ENCODE results near the gene NID1.

Gene NID1

GRCh38 chr1:236063919-236064673 lies 794 bp downstream of the NID1 start:
- Histone ChIP-seq H3K27ac (ENCODE audit: low read depth, low read length) (no peak overlapping the region), H3K9me3 (ENCODE audit: control insufficient read depth, insufficient read depth, low read length) (no peaks in the 10 kb centered on the region), H3K9ac (ENCODE audit: low read depth, low read length) (0 out of 2 replicates have a peak overlapping the region, but pooled peaks have one; percentile 6), H3K36me3 (ENCODE audit: control insufficient read depth, insufficient read depth, low read length) (no peaks in the 10 kb centered on the region), H3K27me3 (ENCODE audit: control insufficient read depth, insufficient read depth, low read length) (peaks cover 46% of the 10 kb centered on the region), H3K4me1 (ENCODE audit: control insufficient read depth, insufficient read depth, low read length) (peaks cover 11% of the 10 kb centered on the region), H3K4me3 (ENCODE audit: low read depth, low read length) (peak overlapping the region; percentile 76)

DNA sequence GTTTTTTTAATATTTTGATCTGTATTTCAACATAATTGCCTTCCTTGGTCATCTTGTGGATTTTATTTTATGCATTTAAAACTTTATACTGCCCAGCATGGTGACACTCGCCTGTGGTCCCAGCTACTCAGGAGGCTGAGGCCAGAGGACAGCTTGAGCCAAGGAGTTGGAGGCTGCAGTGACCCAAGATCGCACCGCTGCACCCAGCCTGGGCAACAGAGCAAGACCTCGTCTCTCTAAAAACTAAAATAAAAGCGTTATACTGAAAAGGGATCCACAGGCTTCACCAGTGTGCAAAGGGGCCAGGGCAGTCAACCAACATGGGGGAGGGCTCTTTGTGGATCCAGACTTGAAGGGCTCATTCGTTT lies 1.4 kb downstream of the NID1 start:
- Histone ChIP-seq H3K27ac (ENCODE audit: low read depth, low read length) (no peak overlapping the region), H3K9ac (ENCODE audit: low read depth, low read length) (no peak overlapping the region)

GRCh38 chr1:236060286-236060685 lies 4.6 kb downstream of the NID1 start:
- Histone ChIP-seq H3K27me3 (ENCODE audit: control insufficient read depth, insufficient read depth, low read length) (peaks cover 20% of the 10 kb centered on the region), H3K4me3 (ENCODE audit: low read depth, low read length) (no peak overlapping the region), H3K27ac (ENCODE audit: low read depth, low read length) (no peak overlapping the region), H3K4me1 (ENCODE audit: control insufficient read depth, insufficient read depth, low read length) (peaks cover 15% of the 10 kb centered on the region), H3K9me3 (ENCODE audit: control insufficient read depth, insufficient read depth, low read length) (no peaks in the 10 kb centered on the region), H3K9ac (ENCODE audit: low read depth, low read length) (no peak overlapping the region), H3K36me3 (ENCODE audit: control insufficient read depth, insufficient read depth, low read length) (no peaks in the 10 kb centered on the region)

More for the DNA sequence above, 1.4 kb downstream of the NID1 start:
- Histone ChIP-seq H3K27me3 (ENCODE audit: control insufficient read depth, insufficient read depth, low read length) (peaks cover 46% of the 10 kb centered on the region), H3K36me3 (ENCODE audit: control insufficient read depth, insufficient read depth, low read length) (no peaks in the 10 kb centered on the region), H3K4me3 (ENCODE audit: low read depth, low read length) (peak overlapping the region; percentile 76), H3K4me1 (ENCODE audit: control insufficient read depth, insufficient read depth, low read length) (peaks cover 16% of the 10 kb centered on the region), H3K9me3 (ENCODE audit: control insufficient read depth, insufficient read depth, low read length) (no peaks in the 10 kb centered on the region)

GRCh38 chr1:236059011-236059410 lies 5.9 kb downstream of the NID1 start:
- Histone ChIP-seq H3K27ac (ENCODE audit: low read depth, low read length) (no peak overlapping the region), H3K27me3 (ENCODE audit: control insufficient read depth, insufficient read depth, low read length) (peaks cover 9% of the 10 kb centered on the region), H3K9ac (ENCODE audit: low read depth, low read length) (no peak overlapping the region), H3K36me3 (ENCODE audit: control insufficient read depth, insufficient read depth, low read length) (no peaks in the 10 kb centered on the region), H3K4me1 (ENCODE audit: control insufficient read depth, insufficient read depth, low read length) (peaks cover 15% of the 10 kb centered on the region), H3K4me3 (ENCODE audit: low read depth, low read length) (no peak overlapping the region), H3K9me3 (ENCODE audit: control insufficient read depth, insufficient read depth, low read length) (no peaks in the 10 kb centered on the region)

DNA sequence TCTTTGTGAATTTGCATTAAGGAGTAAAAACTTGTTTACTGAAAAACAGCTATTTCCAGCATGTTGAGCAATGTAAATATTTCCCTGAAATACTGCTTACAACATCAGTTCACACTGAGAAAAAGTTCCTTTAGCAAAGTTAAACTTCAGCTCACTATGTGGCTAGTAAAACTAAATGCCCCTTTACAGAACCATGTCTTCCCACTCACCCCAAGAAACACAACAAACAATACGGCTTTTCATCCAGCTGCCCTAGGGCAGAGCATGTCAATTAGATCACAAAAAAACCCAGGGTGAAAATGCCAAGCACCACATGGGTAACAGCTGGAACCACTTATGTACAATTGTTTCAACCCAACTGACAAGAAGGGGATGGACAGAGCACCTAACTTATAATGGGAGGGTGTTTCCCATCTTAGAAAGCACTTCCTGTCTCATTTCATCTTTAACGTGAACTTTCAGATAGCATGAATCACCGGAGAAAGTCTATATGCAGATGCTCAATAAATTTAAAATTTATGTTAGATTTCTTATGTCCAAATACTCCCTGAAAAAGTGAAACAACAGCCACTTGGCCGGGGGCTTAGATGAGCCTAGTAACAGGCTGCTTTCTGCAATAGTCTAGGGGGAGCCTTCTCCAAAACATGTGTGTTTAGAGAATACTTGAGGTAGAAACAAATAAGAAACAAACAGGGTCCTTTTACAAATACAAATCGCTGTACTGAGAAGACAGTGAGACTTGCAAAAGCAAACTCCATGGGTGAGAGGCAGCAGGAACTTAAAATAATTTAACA lies 6.6 kb downstream of the NID1 start:
- no peak overlapping the region for H3K9ac ChIP-seq (ENCODE audit: low read depth, low read length)
- H3K4me1 ChIP-seq (ENCODE audit: control insufficient read depth, insufficient read depth, low read length), result peaks cover 15% of the 10 kb centered on the region
- no peaks in the 10 kb centered on the region for H3K9me3 ChIP-seq (ENCODE audit: control insufficient read depth, insufficient read depth, low read length)
- H3K4me3 ChIP-seq (ENCODE audit: low read depth, low read length), result peak overlapping the region; percentile 0; the same call in 1 of the 2 replicates
- H3K27ac ChIP-seq (ENCODE audit: low read depth, low read length), result no peak overlapping the region
- H3K36me3 ChIP-seq (ENCODE audit: control insufficient read depth, insufficient read depth, low read length), result no peaks in the 10 kb centered on the region
- peaks cover 3% of the 10 kb centered on the region for H3K27me3 ChIP-seq (ENCODE audit: control insufficient read depth, insufficient read depth, low read length)

GRCh38 chr1:236057546-236057945 lies 7.3 kb downstream of the NID1 start:
- Histone ChIP-seq H3K36me3 (ENCODE audit: control insufficient read depth, insufficient read depth, low read length) (no peaks in the 10 kb centered on the region), H3K27ac (ENCODE audit: low read depth, low read length) (no peak overlapping the region), H3K4me1 (ENCODE audit: control insufficient read depth, insufficient read depth, low read length) (peaks cover 15% of the 10 kb centered on the region), H3K4me3 (ENCODE audit: low read depth, low read length) (peak overlapping the region; percentile 0; the same call in 1 of the 2 replicates), H3K27me3 (ENCODE audit: control insufficient read depth, insufficient read depth, low read length) (no peaks in the 10 kb centered on the region), H3K9ac (ENCODE audit: low read depth, low read length) (no peak overlapping the region), H3K9me3 (ENCODE audit: control insufficient read depth, insufficient read depth, low read length) (no peaks in the 10 kb centered on the region)

- no peak overlapping the region for H3K9ac ChIP-seq (ENCODE audit: low read depth, low read length)
- no peak overlapping the region for H3K4me3 ChIP-seq (ENCODE audit: low read depth, low read length)
- H3K27me3 ChIP-seq (ENCODE audit: control insufficient read depth, insufficient read depth, low read length), result no peaks in the 10 kb centered on the region
- no peaks in the 10 kb centered on the region for H3K36me3 ChIP-seq (ENCODE audit: control insufficient read depth, insufficient read depth, low read length)
- H3K27ac ChIP-seq (ENCODE audit: low read depth, low read length), result no peak overlapping the region
- H3K9me3 ChIP-seq (ENCODE audit: control insufficient read depth, insufficient read depth, low read length), result no peaks in the 10 kb centered on the region
- H3K4me1 ChIP-seq (ENCODE audit: control insufficient read depth, insufficient read depth, low read length), result 0 out of 2 replicates have a peak, but pooled peaks cover 3% of the 10 kb centered on the region
Observed at GRCh38 chr1:236052232-236052993, 12.5 kb downstream of the NID1 start.

DNA sequence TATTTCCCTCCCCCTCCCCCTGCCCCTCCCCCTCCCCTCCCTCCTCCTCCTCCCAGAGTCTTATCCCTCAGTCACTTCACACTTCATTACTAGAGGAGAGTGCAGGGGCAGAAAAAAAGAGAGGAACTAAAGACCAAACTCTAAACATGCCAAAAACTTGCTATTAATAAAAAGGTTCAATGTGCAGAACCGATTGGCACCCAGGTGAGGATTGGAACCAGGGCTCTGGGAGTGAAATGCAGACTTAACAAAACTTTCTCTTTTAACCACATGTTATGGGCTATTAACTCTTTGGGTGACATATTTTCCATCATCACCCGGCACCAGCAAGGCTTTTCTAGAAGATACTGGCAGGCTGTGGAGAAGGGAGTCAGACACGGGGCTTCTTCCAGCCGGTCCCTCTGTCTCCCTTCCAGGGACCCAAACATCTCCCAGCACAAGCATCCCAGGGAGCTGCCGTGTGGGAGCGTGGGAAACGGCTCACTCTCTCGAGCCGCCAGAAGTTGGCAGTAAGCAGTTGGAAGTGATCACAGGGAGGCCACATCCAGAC lies 13.6 kb downstream of the NID1 start:
- Histone ChIP-seq H3K9ac (ENCODE audit: low read depth, low read length) (no peak overlapping the region), H3K27me3 (ENCODE audit: control insufficient read depth, insufficient read depth, low read length) (no peaks in the 10 kb centered on the region), H3K4me1 (ENCODE audit: control insufficient read depth, insufficient read depth, low read length) (0 out of 2 replicates have a peak, but pooled peaks cover 3% of the 10 kb centered on the region), H3K4me3 (ENCODE audit: low read depth, low read length) (no peak overlapping the region), H3K27ac (ENCODE audit: low read depth, low read length) (no peak overlapping the region), H3K36me3 (ENCODE audit: control insufficient read depth, insufficient read depth, low read length) (no peaks in the 10 kb centered on the region), H3K9me3 (ENCODE audit: control insufficient read depth, insufficient read depth, low read length) (no peaks in the 10 kb centered on the region)

DNA sequence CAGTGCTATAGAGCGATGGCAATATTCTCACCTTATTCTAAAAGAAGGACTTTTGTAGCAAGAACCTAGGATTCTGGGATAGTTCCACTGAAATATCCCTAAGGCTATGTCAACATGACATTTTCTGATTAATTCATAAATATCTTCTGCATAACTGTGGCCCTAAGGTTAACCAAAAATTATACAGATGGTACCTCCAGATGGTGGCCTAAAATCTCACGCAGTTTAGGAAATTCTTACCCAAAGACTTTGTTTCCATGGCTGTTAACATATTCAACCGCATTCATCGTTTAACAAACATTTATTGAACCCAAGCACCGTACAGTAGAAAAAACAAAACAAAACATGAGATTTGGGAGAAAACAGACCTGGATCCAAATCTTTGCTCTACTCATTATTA lies 19.1 kb downstream of the NID1 start:
- Histone ChIP-seq H3K9ac (ENCODE audit: low read depth, low read length) (no peak overlapping the region), H3K27me3 (ENCODE audit: control insufficient read depth, insufficient read depth, low read length) (no peaks in the 10 kb centered on the region), H3K36me3 (ENCODE audit: control insufficient read depth, insufficient read depth, low read length) (no peaks in the 10 kb centered on the region), H3K4me1 (ENCODE audit: control insufficient read depth, insufficient read depth, low read length) (no peaks in the 10 kb centered on the region), H3K9me3 (ENCODE audit: control insufficient read depth, insufficient read depth, low read length) (no peaks in the 10 kb centered on the region), H3K27ac (ENCODE audit: low read depth, low read length) (no peak overlapping the region), H3K4me3 (ENCODE audit: low read depth, low read length) (no peak overlapping the region)

DNA sequence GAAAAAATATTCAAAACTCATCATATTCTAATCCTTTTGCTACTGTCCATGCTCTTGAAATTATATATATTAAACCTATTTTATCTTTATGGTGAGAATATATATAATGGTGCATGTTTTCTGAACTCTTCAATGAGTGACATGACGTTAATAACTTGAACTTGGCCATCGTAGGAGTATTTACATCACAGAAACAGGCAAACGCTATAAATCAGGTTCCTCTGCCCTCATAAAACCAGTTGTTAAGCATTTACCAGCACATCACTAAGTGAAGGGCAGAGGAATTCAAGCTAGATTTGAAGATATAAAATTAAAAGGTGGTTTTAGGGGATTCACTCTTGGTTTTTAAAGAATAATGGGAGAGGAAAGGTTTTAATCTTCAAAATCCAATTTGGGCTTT lies 20.5 kb downstream of the NID1 start:
- no peaks in the 10 kb centered on the region for H3K9me3 ChIP-seq (ENCODE audit: control insufficient read depth, insufficient read depth, low read length)
- H3K36me3 ChIP-seq (ENCODE audit: control insufficient read depth, insufficient read depth, low read length), result no peaks in the 10 kb centered on the region
- H3K27me3 ChIP-seq (ENCODE audit: control insufficient read depth, insufficient read depth, low read length), result no peaks in the 10 kb centered on the region
- H3K4me1 ChIP-seq (ENCODE audit: control insufficient read depth, insufficient read depth, low read length), result no peaks in the 10 kb centered on the region
- no peak overlapping the region for H3K9ac ChIP-seq (ENCODE audit: low read depth, low read length)
- H3K27ac ChIP-seq (ENCODE audit: low read depth, low read length), result no peak overlapping the region
- no peak overlapping the region for H3K4me3 ChIP-seq (ENCODE audit: low read depth, low read length)

Measured in HUES48 (cell line).